Lower leg skin (tissue), 4 donors: ENCODE data around the gene GSTM2. TPM values are rescaled to one million over a fixed set of nuclear protein-coding genes. Genes with fewer than 3 reads are reported as not detected.
A peak's percentile ranks its signal among the peaks of the same experiment; 100 is the strongest.

ENCODE experiments used
- DNase-seq, 2 donors: peaks; one replicate each; pipeline ENCODE4 v3.0.0-alpha.2; 2019; ENCODE audit warnings: low spot score in 2 of 2
- H3K4me3 ChIP-seq: fragments of 200-600 bp; sonication (generic); 2 replicates; pipeline ENCODE4 v1.5.1; 2017; ENCODE audit warnings: mild to moderate bottlenecking, low read depth; ENCODE audit not compliant: poor library complexity, severe bottlenecking
- POLR2A ChIP-seq, 2 donors: fragments of 450-650 bp; IDR thresholded peaks; one replicate each; pipeline ENCODE4 v1.6.1; 2016 to 2017; ENCODE audit warnings: antibody characterized with exemption in 2 of 2, mild to moderate bottlenecking in 1 of 2, moderate library complexity in 1 of 2
- WGBS, 2 donors: methylation state at CpG; one replicate each; pipeline ENCODE4 v1.1.5; 2018; 5-methylcytosine and 5-hydroxymethylcytosine counted together
- intact Hi-C: fragments of 100-400 bp; cut with DNase I; formaldehyde crosslinking; loops from one replicate; pipeline ENCODE4 v1.15.0; 2023; ENCODE audit warnings: low total_unique reads
- total RNA-seq, 4 donors: library from RNA; depleted of rRNA; stranded (reverse); fragments of >200 nt; gene quantifications; one replicate each; pipeline ENCODE4 v1.1.0, GENCODE V29; 2016
- TF ChIP-seq, protein P1 (sequence below), 3 donors: fragments of 450-650 bp; IDR thresholded peaks; one replicate each; pipeline ENCODE4 v1.5.1; 2016; ENCODE audit warnings: antibody characterized with exemption in 3 of 3, mild to moderate bottlenecking in 3 of 3, moderate library complexity in 2 of 3

The GSTM2 gene
- total RNA-seq, 4 donors from 2014 or later, result 48.1 to 183 (median 57.2) TPM

- intact Hi-C loops, result loop anchor here (10.0 kb wide), 1 partner anchor 353 kb away; the partner anchor contains the start of gene AHCYL1
- TF ChIP-seq POLR2A (IDR thresholded peaks at IDR 0.05), result no peak
- TF ChIP-seq, protein P1, sequence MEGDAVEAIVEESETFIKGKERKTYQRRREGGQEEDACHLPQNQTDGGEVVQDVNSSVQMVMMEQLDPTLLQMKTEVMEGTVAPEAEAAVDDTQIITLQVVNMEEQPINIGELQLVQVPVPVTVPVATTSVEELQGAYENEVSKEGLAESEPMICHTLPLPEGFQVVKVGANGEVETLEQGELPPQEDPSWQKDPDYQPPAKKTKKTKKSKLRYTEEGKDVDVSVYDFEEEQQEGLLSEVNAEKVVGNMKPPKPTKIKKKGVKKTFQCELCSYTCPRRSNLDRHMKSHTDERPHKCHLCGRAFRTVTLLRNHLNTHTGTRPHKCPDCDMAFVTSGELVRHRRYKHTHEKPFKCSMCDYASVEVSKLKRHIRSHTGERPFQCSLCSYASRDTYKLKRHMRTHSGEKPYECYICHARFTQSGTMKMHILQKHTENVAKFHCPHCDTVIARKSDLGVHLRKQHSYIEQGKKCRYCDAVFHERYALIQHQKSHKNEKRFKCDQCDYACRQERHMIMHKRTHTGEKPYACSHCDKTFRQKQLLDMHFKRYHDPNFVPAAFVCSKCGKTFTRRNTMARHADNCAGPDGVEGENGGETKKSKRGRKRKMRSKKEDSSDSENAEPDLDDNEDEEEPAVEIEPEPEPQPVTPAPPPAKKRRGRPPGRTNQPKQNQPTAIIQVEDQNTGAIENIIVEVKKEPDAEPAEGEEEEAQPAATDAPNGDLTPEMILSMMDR (IDR thresholded peaks at IDR 0.05), result no peak
- WGBS, 2 donors, result 76 to 87% methylated on average over 15 to 16 of the region's 16 CpGs
- peak in 1 of 2 donors; percentile 11 for DNase-seq
- no peak overlapping the region for H3K4me3 ChIP-seq
Measured at GRCh38 chr1:109631513-109632505, 36.0 kb upstream of the GSTM2 start.

DNA sequence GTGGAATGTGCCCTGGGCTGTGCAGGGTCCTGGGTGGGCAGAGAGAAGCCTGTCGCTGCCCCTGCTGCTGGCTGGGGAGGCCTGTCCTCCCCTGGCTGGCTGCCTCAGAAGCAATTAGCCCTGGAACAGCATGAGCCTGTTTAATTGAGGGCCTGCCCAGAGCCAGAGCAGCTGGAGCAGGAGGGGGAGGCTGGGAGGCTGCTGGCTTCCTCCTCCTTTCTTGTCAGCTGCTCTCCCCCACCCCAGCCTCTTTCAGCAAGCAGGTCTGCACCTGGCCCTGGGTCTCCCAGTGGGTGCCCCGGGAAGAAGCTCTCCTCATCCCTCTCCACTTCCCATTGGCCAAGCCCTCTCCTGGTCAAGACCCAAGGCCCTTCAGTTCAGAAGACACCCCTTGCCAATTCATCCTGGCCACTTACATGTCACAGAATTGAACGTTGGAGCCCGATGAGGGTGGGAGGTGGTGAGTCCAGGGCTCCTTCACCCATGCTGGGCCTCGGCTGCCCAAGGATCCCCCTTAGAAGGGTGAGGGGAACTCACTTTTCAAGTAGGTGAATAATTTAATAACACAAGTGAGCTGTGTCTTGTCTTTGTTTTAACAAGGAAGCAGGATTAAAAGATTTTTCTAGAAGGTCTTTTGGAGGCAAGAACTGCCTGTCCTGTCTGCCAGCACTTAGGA lies 35.0 kb upstream of the GSTM2 start:
- TF ChIP-seq POLR2A (IDR thresholded peaks at IDR 0.05), result no peak
- TF ChIP-seq, protein P1 (IDR thresholded peaks at IDR 0.05), result no peak
- 31 to 37% methylated on average over 4 to 5 of the region's 5 CpGs for WGBS, 2 donors
- intact Hi-C loops, result loop anchor here (10.0 kb wide), 1 partner anchor 352 kb away; the partner anchor contains the start of gene AHCYL1
- H3K4me3 ChIP-seq, result no peak overlapping the region
- peak; percentile 17 to 81 for DNase-seq

DNA sequence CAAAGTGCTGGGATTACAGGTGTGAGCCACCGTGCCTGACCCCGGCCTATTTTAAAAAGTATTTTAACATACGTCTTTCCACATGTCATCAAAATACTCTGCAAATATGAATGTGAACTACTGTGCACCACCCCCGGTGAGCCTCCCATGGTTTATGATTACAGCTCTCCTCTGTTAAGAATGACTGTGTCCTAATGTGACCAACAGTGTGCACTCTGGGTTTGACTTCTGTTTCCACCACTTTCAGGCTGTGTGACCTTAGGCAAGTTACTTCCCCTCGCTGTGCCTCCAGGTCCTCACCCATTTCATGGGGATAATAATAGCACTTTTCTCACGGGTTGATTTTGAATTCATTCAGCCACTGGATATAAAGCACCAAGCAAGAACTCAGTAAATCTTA lies 33.6 kb upstream of the GSTM2 start:
- 79 to 82% methylated on average over 6 of the region's 6 CpGs for WGBS, 2 donors
- intact Hi-C loops, result loop anchor here (10.0 kb wide), 1 partner anchor 351 kb away; the partner anchor contains the start of gene AHCYL1
- no peak overlapping the region for H3K4me3 ChIP-seq
- DNase-seq, result peak in 1 of 2 donors; percentile 7
- TF ChIP-seq, protein P1 (IDR thresholded peaks at IDR 0.05), result no peak
- TF ChIP-seq POLR2A (IDR thresholded peaks at IDR 0.05), result no peak

GRCh38 chr1:109634771-109635750 lies 32.8 kb upstream of the GSTM2 start:
- intact Hi-C loops, result loop anchor here (10.0 kb wide), 1 partner anchor 350 kb away; the partner anchor contains the start of gene AHCYL1
- no peak overlapping the region for H3K4me3 ChIP-seq
- DNase-seq, result peak in 1 of 2 donors; percentile 11
- TF ChIP-seq, protein P1 (IDR thresholded peaks at IDR 0.05), result no peak
- TF ChIP-seq POLR2A (IDR thresholded peaks at IDR 0.05), result no peak
- WGBS, 2 donors, result 58 to 69% methylated on average over 13 of the region's 13 CpGs

DNA sequence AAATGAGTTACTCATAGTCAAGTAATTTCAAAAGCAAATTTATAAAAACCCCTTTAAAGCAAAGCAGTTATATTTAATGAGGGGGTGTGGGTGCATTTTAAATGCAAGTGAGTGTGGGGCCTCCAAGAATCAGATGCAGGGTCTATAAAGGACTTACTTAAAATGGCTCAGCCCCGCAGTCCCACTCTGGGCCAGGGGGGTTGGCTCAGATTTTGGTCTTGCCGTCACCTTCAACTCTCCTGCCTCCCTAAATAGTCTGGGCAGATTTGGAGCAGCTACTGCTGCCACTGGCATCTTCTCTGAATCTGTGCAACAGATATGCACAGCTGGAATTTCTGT lies 32.0 kb upstream of the GSTM2 start:
- intact Hi-C loops, result loop anchor here (10.0 kb wide), 1 partner anchor 349 kb away; the partner anchor contains the start of gene AHCYL1

More for the DNA sequence above, 32.0 kb upstream of the GSTM2 start:
- no peak overlapping the region for H3K4me3 ChIP-seq
- WGBS, 2 donors, result 62 to 63% methylated on average over 2 of the region's 2 CpGs
- TF ChIP-seq, protein P1 (IDR thresholded peaks at IDR 0.05), result no peak
- no peak for TF ChIP-seq POLR2A (IDR thresholded peaks at IDR 0.05)
- DNase-seq, result peak in 1 of 2 donors; percentile 13
